GM12878 (cell line): Measurements from ENCODE around the gene KCNN3. TPM values are rescaled to one million over a fixed set of nuclear protein-coding genes. Genes with fewer than 3 reads are reported as not detected.

Experiments
- ATAC-seq: fragments of 200-7000 bp; cut with Tn5 transposase; 3 replicates; pipeline ENCODE4 v1.9.1; 2020; ENCODE audit warnings: mild to moderate bottlenecking, moderate library complexity
- BruUV-seq: library from RNA; stranded (reverse); fragments of 400-500 nt; replicated peaks from 2 replicates; lab custom pipeline; 2021; lab: Mats Ljungman, UMichigan
- CTCF ChIA-PET: fragments of 300-600 bp; sonication (Branson Sonifier 250); formaldehyde crosslinking; extraction: SDS; loops from one replicate; lab custom pipeline; 2021; ENCODE audit warnings: inconsistent platforms; lab: Yijun Ruan, JAX
- POLR2A ChIA-PET: fragments of 350-600 bp; formaldehyde crosslinking; extraction: SDS; loops from one replicate; lab custom pipeline; 2021; ENCODE audit warnings: inconsistent platforms; lab: Charles Lee
- RAD21 ChIA-PET: fragments of 300-600 bp; sonication (Branson Sonifier 250); formaldehyde crosslinking; loops from one replicate; lab custom pipeline; 2023; ENCODE audit warnings: antibody characterized with exemption; ENCODE audit not compliant: unreplicated experiment; lab: Charles Lee
- SMC1A ChIA-PET: fragments of 300-600 bp; sonication (Branson Sonifier 250); formaldehyde crosslinking; loops from one replicate; lab custom pipeline; 2023; ENCODE audit not compliant: unreplicated experiment, uncharacterized antibody; lab: Charles Lee
- DNase-seq: peaks from one replicate; pipeline ENCODE4 v3.0.0-alpha.2; 2011; ENCODE audit warnings: low read depth, low spot score
- FAIRE-seq: peaks from 3 replicates; lab custom pipeline; 2011; peaks lifted over from hg19 to GRCh38; lab: Jason Lieb, UNC
- H2AFZ ChIP-seq: 2 replicates; pipeline ENCODE4 v1.6.0; 2011; ENCODE audit warnings: low read depth, low read length, control low read depth; ENCODE audit not compliant: control insufficient read depth
- H3K27ac ChIP-seq: 2 replicates; pipeline ENCODE4 v1.5.1; 2011; ENCODE audit warnings: control low read depth; ENCODE audit not compliant: control insufficient read depth, insufficient read depth
- H3K27me3 ChIP-seq, 2 experiments: replicated peaks in 1 of 2; 2 replicates each; pipeline versions ENCODE4 v1.6.0 to v1.6.1; 2011; ENCODE audit warnings: low read length in 1 of 2; ENCODE audit not compliant: control insufficient read depth in 2 of 2, insufficient read depth in 2 of 2
- H3K36me3 ChIP-seq, 2 experiments: 2 replicates each; pipeline ENCODE4 v1.5.1; 2011; ENCODE audit warnings: low read length in 1 of 2; ENCODE audit not compliant: control insufficient read depth in 2 of 2, insufficient read depth in 2 of 2
- H3K4me1 ChIP-seq: 2 replicates; pipeline ENCODE4 v1.6.1; 2011; ENCODE audit warnings: mild to moderate bottlenecking, low read length, moderate library complexity, mixed read lengths; ENCODE audit not compliant: control insufficient read depth, insufficient read depth
- H3K4me2 ChIP-seq: 2 replicates; pipeline ENCODE4 v1.6.0; 2011; ENCODE audit warnings: control low read depth; ENCODE audit not compliant: control insufficient read depth, insufficient read depth
- H3K4me3 ChIP-seq: fragments of 200-600 bp; sonication (generic); 2 replicates; pipeline ENCODE4 v1.5.1; 2016
- H3K79me2 ChIP-seq: 2 replicates; pipeline ENCODE4 v1.6.0; 2011; ENCODE audit warnings: low read length; ENCODE audit not compliant: control insufficient read depth, insufficient read depth
- H3K9ac ChIP-seq: 2 replicates; pipeline ENCODE4 v1.8.0; 2011; ENCODE audit warnings: low read length, control low read depth, mixed read lengths; ENCODE audit not compliant: control insufficient read depth, insufficient read depth
- H3K9me3 ChIP-seq: replicated peaks from 3 replicates; pipeline ENCODE4 v1.5.1; 2011; ENCODE audit warnings: mild to moderate bottlenecking, low read length; ENCODE audit not compliant: control insufficient read depth, insufficient read depth
- H4K20me1 ChIP-seq: 2 replicates; pipeline ENCODE4 v1.6.0; 2011; ENCODE audit not compliant: control insufficient read depth, insufficient read depth
- DPF2 ChIP-seq: fragments of 450-650 bp; IDR thresholded peaks from 2 replicates; pipeline ENCODE4 v1.6.1; 2017; ENCODE audit warnings: mild to moderate bottlenecking
- ETV6 ChIP-seq, 2 experiments: fragments of 450-650 bp in 1 of 2; IDR thresholded peaks in 1 of 2; conservative IDR thresholded peaks in 1 of 2; 2 replicates each; pipeline ENCODE4 v1.6.1; 2014; ENCODE audit warnings: antibody characterized with exemption in 1 of 2, borderline replicate concordance in 1 of 2, low read depth in 1 of 2, mild to moderate bottlenecking in 1 of 2, moderate library complexity in 1 of 2
- MEF2B ChIP-seq: fragments of 450-650 bp; IDR thresholded peaks from 2 replicates; pipeline ENCODE4 v1.6.1; 2018; ENCODE audit warnings: mild to moderate bottlenecking, moderate library complexity; ENCODE audit not compliant: partially characterized antibody, poor library complexity, severe bottlenecking
- NR2F1 ChIP-seq: fragments of 450-650 bp; conservative IDR thresholded peaks from 2 replicates; pipeline ENCODE4 v1.6.1; 2017; ENCODE audit warnings: mild to moderate bottlenecking
- RAD51 ChIP-seq: fragments of 450-650 bp; IDR thresholded peaks from 2 replicates; pipeline ENCODE4 v1.6.1; 2016; ENCODE audit warnings: moderate library complexity, mild to moderate bottlenecking, inconsistent platforms
- RELA ChIP-seq: fragments of 450-650 bp; IDR thresholded peaks from 2 replicates; pipeline ENCODE4 v1.8.0; 2014; ENCODE audit warnings: borderline replicate concordance; ENCODE audit not compliant: partially characterized antibody
- RFX5 ChIP-seq: IDR thresholded peaks from 2 replicates; pipeline ENCODE4 v1.6.1; 2011; ENCODE audit warnings: low read depth, low read length, improper control_type of control experiment
- STAT3 ChIP-seq: IDR thresholded peaks from 2 replicates; pipeline ENCODE4 v1.6.1; 2011; ENCODE audit warnings: low read depth, low read length, improper control_type of control experiment
- WGBS: methylation state at CpG from one replicate; pipeline ENCODE4 v1.1.6; 2016; ENCODE audit warnings: low lambda C conversion rate; ENCODE audit not compliant: insufficient replicate concordance, insufficient coverage; ENCODE audit errors: missing lambda C conversion rate; 5-methylcytosine and 5-hydroxymethylcytosine counted together
- in situ Hi-C: fragments of 300-500 bp; cut with MboI; formaldehyde crosslinking; loops from 9 replicates; pipeline ENCODE4 v1.14.3; 2018; ENCODE audit warnings: mixed read lengths
- intact Hi-C: fragments of 100-400 bp; cut with micrococcal nuclease; formaldehyde crosslinking; loops from one replicate; pipeline ENCODE4 v1.14.2; 2022; ENCODE audit not compliant: unreplicated experiment
- polyA plus RNA-seq, 11 experiments: library from polyadenylated mRNA; depleted of rRNA in 4 of 11; unstranded in 6 of 11; stranded (reverse) in 5 of 11; fragments of >200 nt; fragmentation: Nextera tagmentation in 4 of 11; fragmentation: Illumina TruSeq in 1 of 11; extraction: Ambion mirVana in 4 of 11; extraction: Trizol in 1 of 11; gene quantifications; 1 replicate in 1 of 11; 2 replicates in 10 of 11; pipeline versions ENCODE4 v1.2.1 to v1.2.3, GENCODE V29; 2011 to 2016; ENCODE audit warnings: inconsistent platforms in 2 of 11, missing spikeins in 2 of 11, low read depth in 1 of 11
- total RNA-seq, 4 experiments: library from RNA; depleted of rRNA in 3 of 4; stranded (reverse); fragments of >200 nt in 3 of 4; fragmentation: Illumina TruSeq in 1 of 4; extraction: Trizol in 1 of 4; gene quantifications; 2 replicates each; pipeline versions ENCODE4 v1.2.1 to v1.2.3, GENCODE V29; 2013 to 2021
- TF ChIP-seq, protein P1 (sequence below): fragments of 450-650 bp; IDR thresholded peaks from 2 replicates; pipeline ENCODE4 v1.6.1; 2016; ENCODE audit warnings: mild to moderate bottlenecking
- TF ChIP-seq, protein P2 (sequence below): fragments of 450-650 bp; formaldehyde crosslinking; IDR thresholded peaks from 2 replicates; pipeline ENCODE4 v1.5.0; 2022; ENCODE audit warnings: mild to moderate bottlenecking, missing genetic modification characterization

Gene KCNN3
- total and polyA plus RNA-seq, 10 of the 15 experiments (the other 5 are each of a cell fraction or from before 2014, with no cell fraction given) = 3.5 to 26.4 (median 14.9) TPM

DNA sequence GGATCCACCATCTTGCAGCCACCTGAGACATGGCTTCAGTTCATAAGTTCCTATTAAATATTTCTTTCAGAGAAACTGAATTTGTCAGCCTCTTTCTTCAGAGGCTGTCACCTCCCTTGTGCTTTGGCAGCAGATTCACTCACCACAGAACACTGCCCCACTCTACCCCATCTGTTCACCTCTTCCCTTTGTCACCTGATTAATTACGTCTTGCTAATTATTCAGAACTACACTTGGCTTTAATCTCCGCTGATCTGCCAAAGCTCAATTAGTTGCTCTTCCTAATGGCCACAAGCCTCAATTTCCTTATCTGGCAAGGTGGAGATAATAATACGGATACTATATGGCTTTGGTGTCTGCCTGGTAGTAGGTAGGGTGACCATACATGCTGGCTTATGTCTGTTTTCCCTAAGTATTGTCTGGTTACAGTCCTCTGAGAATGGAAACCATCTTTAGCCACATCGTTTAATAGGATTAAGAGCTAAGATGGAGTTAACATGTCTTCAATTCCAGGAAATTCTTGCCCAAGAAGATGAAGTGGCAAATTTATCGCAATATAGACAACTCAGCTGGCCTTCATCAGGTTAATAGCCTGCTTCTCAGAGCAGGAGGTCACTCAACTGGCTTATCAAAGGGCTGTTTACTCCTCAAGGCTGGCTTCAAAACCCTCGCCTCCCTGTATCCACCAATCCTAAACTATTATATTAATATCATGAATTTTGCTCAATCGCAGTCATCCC is 203.9 kb downstream of the KCNN3 start (continued):
- TF ChIP-seq, protein P1, sequence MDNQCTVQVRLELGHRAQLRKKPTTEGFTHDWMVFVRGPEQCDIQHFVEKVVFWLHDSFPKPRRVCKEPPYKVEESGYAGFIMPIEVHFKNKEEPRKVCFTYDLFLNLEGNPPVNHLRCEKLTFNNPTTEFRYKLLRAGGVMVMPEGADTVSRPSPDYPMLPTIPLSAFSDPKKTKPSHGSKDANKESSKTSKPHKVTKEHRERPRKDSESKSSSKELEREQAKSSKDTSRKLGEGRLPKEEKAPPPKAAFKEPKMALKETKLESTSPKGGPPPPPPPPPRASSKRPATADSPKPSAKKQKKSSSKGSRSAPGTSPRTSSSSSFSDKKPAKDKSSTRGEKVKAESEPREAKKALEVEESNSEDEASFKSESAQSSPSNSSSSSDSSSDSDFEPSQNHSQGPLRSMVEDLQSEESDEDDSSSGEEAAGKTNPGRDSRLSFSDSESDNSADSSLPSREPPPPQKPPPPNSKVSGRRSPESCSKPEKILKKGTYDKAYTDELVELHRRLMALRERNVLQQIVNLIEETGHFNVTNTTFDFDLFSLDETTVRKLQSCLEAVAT = no peak
- TF ChIP-seq STAT3 = no peak
- TF ChIP-seq MEF2B = no peak
- no peak for TF ChIP-seq RELA
- TF ChIP-seq RAD51 = no peak
- TF ChIP-seq NR2F1 = no peak
- no peak for TF ChIP-seq ETV6 (conservative IDR thresholded peaks at IDR 0.05 in 1 of 2, IDR thresholded peaks at IDR 0.05 in 1 of 2; ENCODE audit: borderline replicate concordance in 1 of 2, low read depth in 1 of 2)
- TF ChIP-seq DPF2 = no peak

DNA sequence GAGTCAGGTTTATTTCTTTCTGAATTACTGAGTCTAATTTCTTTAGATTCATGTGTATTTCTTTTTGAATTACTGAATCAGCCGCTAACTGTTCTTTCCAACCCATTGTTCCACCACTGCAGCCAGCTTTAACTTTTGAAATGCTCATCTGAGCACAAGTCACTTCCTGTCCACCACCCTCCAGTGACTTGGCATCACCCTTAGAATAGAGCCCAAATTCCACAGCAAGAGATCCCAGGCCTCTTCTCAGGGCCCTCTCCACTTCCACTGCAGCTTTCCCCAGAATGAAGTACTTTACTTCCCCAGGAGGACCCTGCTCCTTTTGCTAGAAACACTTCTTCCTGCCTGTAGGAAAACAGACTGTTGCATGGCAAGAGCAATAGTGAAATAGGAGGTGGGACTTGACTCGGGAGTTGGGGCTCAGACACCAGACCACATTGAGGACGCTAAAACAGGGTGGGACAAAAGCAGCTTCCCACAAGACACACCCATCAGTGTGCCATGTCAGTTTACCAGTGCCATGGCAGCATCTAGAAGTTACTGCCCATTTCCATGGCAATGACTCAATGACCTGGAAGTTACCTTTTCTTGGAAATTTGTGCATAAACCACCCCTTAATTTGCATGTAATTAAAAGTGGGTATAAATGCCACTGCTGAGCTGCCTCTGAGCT is 205.6 kb downstream of the KCNN3 start:
- no TSS peak for BruUV-seq
- ChIA-PET RAD21 (interaction anchor here (0.8 to 1.6 kb wide), 3 partner anchors 34 to 212 kb away, joined by 3 to 4 read pairs (median 3); no protein-coding TSS in a partner anchor), SMC1A (interaction anchor here (0.7 to 2.5 kb wide), 6 partner anchors 16 to 216 kb away, joined by 3 to 9 read pairs (median 4); no protein-coding TSS in a partner anchor)

More for the DNA sequence above, 205.6 kb downstream of the KCNN3 start:
- in situ Hi-C loops = loop anchor here (5.0 kb wide), 1 partner anchor 218 kb away; no protein-coding TSS in a partner anchor
- Histone ChIP-seq H3K9me3 (no peaks in the 10 kb centered on the region), H3K27ac (no peak overlapping the region), H3K36me3 (no peaks in the 10 kb centered on the region), H3K4me1 (no peaks in the 10 kb centered on the region), H2AFZ (no peak overlapping the region), H4K20me1 (no peaks in the 10 kb centered on the region), H3K9ac (no peak overlapping the region), H3K27me3 (no peaks in the 10 kb centered on the region; a peak in 1 of 4 replicates), H3K4me2 (no peak overlapping the region), H3K4me3 (no peak overlapping the region), H3K79me2 (no peaks in the 10 kb centered on the region)
- WGBS = 17% methylated on average over 3 of the region's 3 CpGs
- CTCF ChIA-PET = interaction anchor here (1.0 to 3.5 kb wide), 4 partner anchors 37 to 215 kb away, joined by 3 to 16 read pairs (median 4); no protein-coding TSS in a partner anchor
- no peak for ATAC-seq
- intact Hi-C loops = loop anchor here (5.0 kb wide), 2 partner anchors 182 to 398 kb away; partner anchors contain the start of gene EFNA4
- no peak for FAIRE-seq
- TF ChIP-seq, protein P2, sequence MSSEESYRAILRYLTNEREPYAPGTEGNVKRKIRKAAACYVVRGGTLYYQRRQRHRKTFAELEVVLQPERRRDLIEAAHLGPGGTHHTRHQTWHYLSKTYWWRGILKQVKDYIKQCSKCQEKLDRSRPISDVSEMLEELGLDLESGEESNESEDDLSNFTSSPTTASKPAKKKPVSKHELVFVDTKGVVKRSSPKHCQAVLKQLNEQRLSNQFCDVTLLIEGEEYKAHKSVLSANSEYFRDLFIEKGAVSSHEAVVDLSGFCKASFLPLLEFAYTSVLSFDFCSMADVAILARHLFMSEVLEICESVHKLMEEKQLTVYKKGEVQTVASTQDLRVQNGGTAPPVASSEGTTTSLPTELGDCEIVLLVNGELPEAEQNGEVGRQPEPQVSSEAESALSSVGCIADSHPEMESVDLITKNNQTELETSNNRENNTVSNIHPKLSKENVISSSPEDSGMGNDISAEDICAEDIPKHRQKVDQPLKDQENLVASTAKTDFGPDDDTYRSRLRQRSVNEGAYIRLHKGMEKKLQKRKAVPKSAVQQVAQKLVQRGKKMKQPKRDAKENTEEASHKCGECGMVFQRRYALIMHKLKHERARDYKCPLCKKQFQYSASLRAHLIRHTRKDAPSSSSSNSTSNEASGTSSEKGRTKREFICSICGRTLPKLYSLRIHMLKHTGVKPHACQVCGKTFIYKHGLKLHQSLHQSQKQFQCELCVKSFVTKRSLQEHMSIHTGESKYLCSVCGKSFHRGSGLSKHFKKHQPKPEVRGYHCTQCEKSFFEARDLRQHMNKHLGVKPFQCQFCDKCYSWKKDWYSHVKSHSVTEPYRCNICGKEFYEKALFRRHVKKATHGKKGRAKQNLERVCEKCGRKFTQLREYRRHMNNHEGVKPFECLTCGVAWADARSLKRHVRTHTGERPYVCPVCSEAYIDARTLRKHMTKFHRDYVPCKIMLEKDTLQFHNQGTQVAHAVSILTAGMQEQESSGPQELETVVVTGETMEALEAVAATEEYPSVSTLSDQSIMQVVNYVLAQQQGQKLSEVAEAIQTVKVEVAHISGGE (CRISPR knock-in tag) = no peak
- no peak for TF ChIP-seq RFX5
- no peak for DNase-seq
- POLR2A ChIA-PET = no interaction called here
